HepG2 (cell line): ENCODE data around the gene SIVA1.

Experiments used
- FOSL2 ChIP-seq: sonication (generic); formaldehyde crosslinking; IDR thresholded peaks from 2 replicates; pipeline ENCODE4 v1.4.0; 2020; ENCODE audit warnings: missing genetic modification reagents
- SP2 ChIP-seq: sonication (generic); formaldehyde crosslinking; IDR thresholded peaks from 2 replicates; pipeline ENCODE4 v1.5.1; 2020; ENCODE audit warnings: mild to moderate bottlenecking, missing genetic modification reagents
- ZNF230 ChIP-seq: sonication (generic); formaldehyde crosslinking; IDR thresholded peaks from 2 replicates; pipeline ENCODE4 v1.4.0; 2020; ENCODE audit warnings: mild to moderate bottlenecking, missing genetic modification reagents
- ZNF609 ChIP-seq: sonication (generic); formaldehyde crosslinking; IDR thresholded peaks from 2 replicates; pipeline ENCODE4 v1.4.0; 2020; ENCODE audit warnings: mild to moderate bottlenecking, missing genetic modification reagents, borderline replicate concordance
- ZNF75D ChIP-seq: sonication (generic); formaldehyde crosslinking; IDR thresholded peaks from 2 replicates; pipeline ENCODE4 v1.8.1; 2023; ENCODE audit warnings: missing genetic modification reagents, mild to moderate bottlenecking, borderline replicate concordance

DNA sequence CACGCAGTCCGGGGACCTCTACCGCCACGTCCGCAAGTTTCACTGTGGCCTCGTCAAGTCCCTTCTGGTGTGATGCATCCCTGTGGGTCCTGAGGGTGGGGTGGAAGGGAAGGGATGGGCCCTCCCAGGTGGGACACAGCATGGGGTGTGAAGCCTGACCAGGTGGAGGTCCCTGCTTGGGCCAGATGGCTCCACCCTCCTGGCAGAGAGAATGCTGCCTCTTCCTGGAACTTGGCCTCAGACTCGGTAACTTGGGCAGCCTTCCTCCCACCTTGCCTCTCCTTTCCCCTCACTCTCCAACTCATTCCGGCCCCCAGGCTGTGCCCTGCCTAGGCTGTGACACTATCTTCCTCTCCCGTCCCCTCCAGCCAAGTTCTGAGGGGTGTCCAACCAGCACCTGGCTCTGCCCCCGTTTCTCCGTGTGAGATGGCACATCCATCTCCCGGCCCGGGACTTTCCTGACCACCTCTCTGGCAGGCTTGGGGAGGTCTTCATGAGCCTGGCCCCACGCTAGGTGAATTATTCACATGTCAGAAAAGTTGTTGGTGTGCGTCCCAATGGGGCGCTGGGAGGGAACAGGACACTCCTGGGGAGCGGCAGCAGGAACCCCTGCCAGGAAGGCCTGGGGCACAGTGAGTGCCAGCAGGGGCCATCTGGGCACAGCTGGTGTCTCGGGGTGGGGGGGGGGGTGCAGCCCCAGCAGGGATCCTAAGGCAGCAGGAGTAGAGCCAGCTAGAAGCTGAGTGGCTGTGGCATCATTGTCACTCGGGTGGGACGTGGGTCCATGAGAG is 49.6 kb downstream of the SIVA1 start:
- TF ChIP-seq SP2 (CRISPR knock-in tag) (no peak), FOSL2 (no peak), ZNF75D (CRISPR knock-in tag) (no peak), ZNF609 (CRISPR knock-in tag) (no peak), ZNF230 (CRISPR knock-in tag) (no peak)
